GM04503 (cell line): ENCODE data around the gene AQP2.

Experiments used
- DNase-seq: peaks from one replicate; pipeline ENCODE4 v3.0.0-alpha.2; 2012; ENCODE audit warnings: low read depth

Gene AQP2

DNA sequence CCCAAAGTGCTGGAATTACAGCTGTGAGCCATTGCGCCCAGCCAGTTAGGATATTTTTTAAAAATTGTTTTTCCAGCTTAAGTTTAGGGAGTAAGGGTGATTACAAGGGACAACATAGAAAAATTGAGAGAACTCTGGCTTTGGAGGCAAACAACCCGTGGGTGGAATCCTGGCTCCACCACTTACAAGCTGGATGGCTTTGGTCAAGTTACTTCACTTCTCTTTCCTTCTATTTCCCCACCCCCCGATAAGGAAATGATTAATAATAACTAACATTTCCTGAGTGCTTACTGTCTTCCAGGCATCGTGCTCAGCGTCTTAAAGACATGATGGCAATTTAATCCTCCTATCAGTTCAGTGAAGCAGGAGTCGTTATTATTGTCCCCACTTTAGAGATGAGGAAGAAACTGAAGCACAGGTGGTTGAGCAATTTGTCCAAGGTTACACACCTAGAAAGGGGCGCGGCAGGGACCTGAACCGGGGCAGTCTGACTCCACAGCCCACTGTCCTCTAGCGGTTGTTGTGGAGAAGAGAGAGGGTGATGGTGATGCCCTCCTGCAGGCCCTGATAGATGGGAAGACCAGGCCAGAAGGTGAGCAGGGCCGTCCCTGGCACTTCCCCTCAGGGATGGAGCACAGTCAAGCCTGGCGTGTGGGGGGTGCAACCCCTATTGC lies 30.2 kb upstream of the AQP2 start:
- no peak for DNase-seq

DNA sequence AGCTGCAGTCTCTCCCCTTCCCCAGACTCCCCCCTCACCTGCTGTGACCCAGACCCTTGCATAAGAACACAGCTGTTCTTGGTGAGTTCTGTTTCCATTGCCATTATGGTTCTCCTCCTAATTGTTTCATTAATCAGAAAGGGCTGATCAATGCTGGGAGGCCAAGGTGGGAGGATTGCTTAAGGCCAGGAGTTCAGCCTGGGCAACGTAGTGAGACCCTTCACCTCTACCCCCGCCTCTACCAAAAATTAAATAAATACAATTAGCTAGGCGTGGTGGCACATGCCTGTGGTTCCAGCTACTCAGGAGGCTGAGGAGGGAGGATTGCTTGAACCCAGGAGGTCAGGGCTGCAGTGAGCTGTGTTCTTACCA lies 29.6 kb upstream of the AQP2 start:
- DNase-seq = no peak

DNA sequence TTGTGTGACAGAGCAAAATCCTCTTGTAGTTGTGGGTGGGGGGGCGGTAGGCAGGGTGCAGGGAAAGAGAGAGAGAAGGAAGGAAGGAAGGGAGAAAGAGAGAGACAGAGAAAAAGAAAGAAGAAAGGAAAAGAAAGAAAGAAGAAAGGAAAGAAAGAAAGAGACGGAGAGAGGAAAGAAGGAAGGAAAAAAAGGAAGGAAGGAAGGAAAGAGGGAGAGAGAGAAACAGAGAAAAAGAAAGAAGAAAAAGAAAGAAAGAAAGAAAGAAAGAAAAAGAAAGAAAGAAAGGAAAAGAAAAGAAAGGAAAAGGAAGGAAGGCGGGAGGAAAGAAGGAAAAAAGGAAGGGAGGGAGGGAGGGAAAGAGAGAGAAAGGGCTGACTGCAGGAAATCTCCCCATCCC lies 29.2 kb upstream of the AQP2 start:
- no peak for DNase-seq

DNA sequence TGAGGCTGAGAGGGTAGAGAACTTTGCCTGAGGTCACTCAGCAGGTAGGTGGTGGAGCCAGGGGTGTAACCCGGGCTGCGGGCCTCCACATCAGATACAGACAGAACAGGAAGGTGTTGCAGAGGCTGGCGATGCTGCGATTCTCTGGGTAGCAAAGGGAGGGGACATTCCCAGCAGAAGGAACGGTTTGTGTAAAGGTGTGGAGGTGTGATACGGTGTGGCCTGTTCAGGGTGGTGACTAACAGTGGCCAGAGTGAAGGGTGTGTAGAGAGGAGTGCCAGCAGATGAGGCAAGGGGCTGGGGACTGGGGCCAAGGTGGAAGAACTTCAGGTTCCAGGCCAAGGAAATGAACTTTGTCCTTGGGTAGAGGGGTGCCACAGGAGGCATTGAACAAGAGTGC lies 28.6 kb upstream of the AQP2 start:
- DNase-seq = no peak

DNA sequence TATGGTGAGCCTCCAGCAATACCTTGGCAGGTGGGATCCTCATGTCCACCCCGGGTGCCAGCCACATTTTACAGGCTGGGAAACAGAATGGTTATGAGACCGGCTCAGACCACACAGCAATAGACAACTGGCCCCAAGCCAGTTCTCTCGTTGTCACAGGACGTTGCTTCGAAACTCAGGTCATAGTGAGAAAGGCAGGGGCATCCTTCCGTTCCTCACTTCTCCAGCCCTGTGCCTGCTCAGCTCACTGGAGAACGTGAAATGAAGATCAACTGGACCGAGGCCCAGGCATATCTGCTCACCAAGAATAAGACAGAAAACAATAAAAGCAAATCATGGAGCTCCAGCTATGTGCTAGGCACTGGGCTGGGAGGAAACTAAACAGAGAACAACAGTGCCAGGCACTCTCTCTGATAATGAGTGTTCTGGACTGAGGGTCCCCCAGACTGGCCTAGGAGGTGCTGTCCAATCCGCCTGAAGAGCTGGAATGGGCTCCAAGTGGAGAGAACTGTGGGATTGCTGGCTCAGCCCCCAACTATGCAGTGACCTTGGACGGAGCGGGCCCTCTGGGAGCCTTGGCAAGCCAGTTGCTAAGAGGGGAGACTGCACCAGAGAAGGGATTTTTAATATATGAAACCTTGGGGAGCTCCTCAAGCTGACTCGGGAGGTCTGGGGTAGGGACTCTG lies 28.0 kb upstream of the AQP2 start:
- no peak for DNase-seq

DNA sequence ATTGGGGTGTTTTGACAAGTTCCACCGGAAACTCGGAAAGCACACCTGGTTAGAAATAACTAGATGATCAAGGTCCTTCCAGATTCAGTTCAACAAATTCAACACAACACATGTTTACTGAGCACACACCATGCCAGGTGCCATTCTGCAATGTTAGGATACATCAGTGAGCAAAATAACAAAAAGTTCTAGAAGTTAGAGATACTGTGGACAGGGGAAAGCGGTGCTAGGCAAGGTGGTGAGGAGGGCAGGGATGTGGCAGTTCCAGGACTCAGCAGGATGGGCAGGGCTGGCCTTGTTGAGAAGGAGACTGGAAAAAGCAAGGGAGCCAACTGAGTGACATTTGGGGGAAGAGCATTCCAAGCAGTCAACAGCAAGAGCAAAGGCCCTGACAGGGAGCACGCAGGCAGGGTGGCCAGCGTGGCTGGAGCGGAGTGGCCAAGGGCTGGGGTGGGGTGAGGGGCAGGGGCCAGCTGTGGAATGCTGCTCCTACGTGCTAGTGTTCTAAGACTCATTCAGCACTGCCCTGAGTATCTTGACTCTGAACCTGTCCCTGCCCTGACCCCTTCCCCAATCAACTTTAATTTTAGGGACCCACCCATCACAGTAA lies 27.4 kb upstream of the AQP2 start:
- no peak for DNase-seq

DNA sequence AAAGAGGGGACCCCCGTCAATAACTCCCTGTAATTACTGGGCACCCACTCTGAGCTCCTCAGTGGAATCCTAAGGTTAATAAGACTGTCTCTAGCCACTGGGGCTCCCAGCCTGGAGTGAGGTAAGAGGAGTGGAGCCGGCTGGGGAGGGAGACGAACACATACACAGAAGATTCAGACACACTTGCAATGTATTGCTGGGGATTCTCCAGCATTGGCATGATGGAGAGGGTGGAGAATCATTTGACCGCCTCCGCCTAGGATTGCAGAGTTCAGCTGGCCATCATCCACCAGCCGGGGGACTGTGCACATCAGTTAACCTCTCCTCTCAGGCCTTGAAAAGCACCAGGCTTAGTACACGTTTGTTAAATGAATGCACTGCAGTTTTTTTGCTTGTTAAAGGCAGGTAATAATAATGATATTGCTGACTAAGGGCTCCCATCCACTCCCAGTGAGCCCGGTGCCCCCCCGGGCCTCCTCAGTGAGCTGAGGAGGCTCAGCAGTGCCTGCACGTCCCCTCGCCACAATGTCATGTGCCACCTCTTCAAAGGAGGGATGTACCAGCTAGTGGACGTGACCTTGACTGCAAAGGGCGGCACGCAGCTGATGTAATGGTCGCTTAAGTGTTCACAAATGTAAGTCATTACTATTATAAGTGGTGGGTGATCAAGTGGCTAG lies 26.5 kb upstream of the AQP2 start:
- DNase-seq = no peak

DNA sequence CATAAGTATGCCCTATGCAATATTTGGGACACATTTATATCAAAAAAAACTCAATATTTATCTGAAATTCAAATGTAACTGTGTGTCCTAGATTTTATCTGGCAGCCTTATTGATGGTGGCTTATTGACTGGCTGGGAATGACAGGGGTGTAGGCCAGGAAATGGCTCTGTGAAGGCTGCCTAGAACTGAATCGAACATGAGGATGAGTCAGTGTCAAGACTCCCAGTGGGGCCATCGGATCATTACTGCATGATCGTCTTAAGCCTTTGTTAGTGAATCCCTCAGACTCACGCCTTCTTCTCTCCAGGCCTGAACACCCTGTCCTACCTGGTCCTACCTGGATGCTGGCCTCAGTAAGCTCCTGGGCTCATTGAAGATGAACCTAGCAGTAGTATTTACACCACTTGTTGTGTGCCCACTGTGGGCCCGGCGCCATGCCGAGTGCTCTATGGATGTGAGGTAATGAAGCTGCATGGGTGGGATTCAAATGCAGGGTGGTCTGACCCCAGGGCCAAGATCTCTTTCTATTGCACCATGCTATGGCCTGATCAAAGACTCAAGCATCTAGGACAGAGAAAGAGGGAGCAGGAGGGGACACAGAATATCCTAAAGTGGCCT lies 25.8 kb upstream of the AQP2 start:
- no peak for DNase-seq

DNA sequence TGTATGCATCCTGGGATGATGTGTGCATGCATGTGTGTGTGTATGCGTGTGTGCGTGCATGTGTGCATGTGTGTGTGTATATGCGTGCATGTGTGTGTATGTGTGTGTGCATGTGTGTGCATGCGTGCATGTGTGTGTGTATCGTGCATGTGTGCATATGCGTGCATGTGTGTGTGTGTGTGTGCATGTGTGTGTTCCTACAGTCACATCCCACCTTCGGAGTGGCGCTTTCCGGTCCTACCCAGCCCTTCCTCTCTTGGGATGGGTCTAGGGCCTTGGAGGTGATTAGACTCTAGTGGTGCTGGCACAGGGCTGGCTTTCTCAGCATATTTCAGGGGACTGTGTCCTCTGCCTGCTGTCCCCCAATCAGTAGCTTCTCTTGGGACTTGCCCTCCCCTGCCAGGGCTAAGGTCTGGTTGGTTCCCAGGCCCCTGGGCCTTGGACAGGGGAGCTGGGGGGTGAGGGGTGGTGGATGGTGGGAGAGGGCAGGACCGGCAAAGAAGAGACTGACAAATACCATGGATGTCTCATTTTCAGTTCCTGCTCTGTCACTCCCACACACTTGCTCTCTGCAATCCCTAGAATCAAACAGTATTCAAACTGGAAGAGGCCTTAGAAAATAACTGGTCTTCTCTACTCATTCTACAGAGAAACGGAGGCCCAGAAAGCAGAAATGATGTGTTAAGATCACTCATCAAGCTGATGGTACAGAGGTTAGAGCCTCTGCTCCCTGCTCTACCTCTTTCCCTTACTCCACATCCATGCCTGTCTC lies 24.9 kb upstream of the AQP2 start:
- no peak for DNase-seq

DNA sequence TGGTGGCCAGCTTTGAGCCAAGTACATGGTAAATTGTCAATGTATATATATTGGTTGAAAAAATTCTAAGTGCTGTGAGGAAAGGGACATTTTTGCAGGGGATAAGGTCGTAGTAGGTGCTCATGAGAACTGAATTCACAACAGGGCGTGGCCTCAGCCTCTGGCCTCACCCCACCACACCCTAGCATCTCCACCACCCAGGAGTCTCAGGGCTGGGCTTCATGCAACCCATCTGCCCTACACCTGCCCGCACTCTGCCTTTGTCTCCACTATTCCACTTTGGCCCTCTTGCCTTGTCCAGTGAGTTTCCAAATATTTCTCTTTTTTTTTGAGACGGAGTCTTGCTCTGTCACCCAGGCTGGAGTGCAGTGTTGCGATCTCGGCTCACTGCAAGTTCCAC lies 22.1 kb upstream of the AQP2 start:
- DNase-seq = no peak

DNA sequence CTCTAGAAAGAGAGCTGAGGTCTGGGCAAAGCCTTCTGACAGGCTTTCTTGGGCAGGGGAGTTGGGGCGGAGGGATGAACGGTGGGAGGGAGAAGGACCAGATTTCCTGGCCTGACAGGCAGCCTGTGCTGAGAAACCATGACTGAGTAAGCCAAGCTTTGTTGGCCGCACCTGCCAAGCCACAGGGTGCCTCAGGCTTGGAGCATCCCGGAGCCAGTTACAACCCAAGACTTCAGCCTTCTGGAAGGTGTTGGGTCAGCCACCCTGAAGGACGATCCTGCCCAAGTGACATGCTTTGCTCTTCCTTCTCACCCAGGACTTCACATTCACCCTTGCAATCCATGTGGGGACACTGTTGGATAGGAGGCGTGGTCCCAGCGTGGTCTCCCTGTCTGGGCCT lies 21.0 kb upstream of the AQP2 start:
- DNase-seq = no peak

DNA sequence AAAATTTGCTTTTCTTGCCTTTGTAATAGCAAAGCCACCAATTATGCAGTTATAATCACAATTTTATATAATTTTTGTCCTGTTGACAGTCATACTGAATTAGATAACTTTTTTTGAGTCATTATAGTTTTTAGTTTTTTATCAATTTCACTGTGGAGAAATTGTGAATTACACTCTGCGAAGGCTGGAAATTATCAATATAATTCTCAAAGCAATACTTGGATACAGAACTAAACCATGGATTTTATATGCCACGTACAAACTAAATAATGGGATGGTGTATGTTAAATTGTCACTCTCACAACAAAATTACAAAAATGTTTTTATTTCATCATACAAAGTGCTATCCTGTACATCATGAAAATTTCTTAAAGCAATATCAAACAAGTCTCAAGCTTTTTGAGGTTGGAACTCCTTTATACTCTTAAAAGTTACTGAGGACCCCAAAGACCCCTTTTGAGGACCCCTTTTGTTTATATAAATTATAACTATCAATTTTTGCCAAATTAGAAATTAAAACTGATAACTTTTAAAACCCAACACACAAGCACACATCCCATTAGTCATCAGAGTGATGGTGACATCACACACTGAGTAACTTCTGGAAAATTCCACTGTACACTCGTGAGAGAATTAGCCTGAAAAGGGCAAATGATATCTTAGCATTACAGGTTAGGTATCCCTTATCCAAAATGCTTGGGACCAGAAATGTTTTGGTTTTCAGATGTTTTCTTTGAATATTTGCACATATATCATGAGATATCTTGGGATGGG lies 19.8 kb upstream of the AQP2 start:
- peak; percentile 28 for DNase-seq

DNA sequence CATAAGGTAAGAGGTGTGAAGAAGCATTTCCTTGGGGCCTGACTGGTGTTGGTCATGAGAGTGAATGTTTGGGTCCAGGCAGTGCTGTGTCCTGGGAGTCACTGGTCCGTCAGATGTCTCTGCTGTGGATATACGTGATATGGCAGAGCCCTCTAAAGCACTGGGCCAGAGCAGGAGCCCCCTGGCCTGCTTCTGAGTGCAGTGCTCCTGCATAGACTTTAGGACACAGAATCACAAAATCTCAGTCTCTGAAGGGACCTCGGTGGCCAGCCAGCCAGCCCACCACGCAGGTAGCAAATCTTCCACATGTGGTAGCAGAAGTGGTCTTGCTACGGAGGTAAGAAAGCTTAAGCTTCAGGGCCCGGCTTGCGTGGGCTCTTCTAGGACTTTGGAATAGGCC lies 18.5 kb upstream of the AQP2 start:
- DNase-seq = no peak

DNA sequence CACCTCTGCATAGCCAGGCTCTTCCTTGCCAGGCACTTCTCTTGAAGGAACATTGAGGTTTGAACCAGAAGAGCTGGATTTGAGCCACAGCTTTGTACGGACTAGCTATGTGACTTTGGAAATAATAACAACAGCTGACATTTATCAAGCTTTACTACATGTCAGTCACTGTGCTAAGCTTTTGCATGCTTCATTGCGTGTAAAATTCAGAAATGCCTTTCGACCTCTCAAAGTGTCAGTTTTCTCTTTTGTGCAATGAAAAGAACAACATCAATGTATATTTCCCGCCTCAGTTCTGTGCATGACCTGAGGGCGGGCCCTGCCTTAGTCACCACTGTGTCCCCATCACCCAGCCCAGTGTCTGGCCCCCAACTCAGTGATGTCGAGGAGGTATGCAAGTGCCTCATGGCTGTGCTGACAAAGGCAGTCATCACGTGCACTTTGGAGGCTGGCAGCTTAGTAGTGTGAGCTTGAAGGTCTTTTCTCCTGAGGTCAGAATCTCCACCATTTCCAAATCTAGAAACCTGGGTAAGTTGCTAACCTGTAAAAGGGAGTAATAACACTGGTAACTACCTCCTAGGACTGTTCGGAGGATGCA lies 17.9 kb upstream of the AQP2 start:
- DNase-seq = no peak

DNA sequence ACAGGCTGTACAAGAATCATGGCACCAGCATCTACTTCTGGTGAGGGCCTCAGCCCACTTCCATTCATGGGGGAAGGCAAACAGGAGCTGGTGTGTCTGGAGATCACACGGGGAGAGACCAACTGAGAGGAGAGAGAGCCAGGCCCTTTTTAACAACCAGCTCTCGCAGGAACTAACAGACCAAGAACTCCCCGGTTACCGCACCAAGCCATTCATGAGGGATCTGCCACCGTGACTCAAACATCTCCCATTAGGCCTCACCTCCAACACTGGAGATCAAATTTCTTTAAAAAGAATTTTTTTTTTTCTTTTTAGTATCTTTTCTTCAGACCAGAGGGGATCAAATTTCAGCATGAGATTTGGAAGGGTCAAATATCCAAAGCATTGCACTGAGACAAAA lies 16.7 kb upstream of the AQP2 start:
- DNase-seq = no peak

DNA sequence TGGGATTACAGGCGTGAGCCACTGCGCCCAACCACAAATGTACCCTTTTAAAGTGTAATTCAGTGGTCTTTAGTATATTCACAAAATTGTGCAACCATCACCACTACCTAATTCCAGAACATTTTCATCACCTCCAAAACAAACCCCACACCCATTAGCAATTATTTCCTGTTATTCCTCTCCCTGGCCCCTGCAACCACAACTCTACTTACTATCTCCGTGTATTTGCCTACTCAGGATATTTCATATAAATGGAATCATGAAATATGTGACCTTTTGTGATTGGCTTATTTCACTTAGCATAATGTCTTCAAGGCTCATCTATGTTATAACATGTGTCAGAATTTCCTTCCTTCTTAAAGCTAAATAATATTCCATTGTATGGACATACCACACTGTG lies 16.0 kb upstream of the AQP2 start:
- no peak for DNase-seq

DNA sequence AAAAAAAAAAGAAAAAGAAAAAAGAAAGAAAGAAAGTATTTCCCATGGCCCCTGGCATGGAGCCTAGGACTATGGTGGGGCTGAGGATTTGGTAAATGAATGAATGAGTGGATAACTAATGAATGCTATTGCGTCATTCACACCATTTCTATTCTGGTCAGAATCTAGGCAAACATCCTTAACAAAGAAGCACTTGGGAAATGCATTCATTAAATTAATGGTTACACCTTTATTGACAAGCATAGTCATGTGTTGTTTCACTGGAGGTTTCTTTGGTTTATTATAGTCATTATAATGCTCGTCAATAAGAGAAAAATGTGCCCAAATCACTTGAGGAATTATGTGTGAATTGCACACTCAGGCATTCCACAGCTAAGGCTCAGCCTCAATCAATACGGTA lies 13.6 kb upstream of the AQP2 start:
- no peak for DNase-seq

DNA sequence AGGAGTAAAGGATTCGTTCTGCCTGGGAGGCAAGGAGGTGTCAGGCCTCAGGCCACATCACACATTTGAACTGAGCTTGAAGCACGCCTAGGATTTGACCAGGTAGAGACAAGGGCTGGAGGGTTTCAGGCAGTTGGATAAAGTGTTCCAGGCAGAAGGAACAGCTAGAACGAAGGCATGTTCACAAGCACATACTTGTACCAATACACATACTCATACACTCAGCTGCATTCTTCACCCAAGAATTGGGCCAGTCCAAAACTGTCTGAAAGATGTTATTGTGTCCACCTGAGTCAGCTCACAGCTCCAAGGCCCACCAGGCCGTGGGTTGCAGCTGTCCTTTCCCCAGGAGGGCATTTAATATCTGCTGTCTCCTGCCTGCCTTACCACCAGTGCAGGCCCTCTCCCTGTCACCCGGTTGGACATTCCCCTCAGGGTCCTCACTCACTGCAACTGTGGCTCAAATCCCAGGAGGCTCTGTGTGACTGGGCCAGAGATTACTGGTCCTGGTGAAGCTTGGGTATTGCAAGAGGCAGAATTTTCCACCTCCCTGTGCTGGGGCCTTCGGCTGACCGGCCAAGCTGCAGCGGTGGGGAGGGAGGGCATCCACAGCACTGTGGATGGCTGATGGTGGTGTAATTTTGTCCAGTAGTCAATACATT lies 12.8 kb upstream of the AQP2 start:
- DNase-seq = no peak

DNA sequence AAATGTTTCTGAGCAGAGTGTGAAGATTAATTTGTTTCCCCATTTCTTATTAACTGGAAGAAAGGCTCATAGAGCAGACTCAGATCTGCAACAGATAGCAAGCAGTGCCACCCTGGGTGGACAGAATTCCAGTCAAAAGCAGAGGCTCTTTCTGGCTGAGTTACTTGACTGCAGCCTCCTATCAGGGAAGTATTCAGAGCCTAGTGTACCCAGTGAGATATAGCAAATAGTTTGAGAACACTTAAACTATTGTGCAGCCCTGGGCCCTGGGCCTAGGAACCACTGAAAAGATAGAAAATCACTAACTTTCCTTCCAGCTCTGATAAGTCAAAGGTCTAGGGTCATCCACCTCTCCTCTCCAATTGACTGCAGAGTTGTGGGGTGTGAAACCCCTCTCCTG lies 11.2 kb upstream of the AQP2 start:
- DNase-seq = no peak

DNA sequence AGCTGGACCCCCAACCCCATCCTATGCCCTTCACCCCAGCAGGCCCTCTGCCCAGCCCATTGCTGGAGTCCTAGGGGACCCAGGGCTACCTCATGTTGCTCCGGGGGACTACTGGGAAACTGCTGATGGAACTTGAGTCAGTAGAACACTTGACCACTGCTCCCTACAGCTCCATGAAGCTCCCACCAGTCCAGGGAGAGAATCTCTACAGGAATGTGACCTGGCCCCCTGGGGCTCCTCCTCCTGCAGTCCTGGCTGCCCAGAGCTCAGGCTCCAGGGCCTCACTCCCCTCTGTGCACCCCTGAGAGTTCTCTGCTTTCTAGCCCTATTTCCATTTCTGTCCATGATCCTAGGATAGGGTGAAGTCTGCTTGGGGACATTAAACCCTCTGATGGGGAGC lies 10.8 kb upstream of the AQP2 start:
- DNase-seq = no peak
